GM12878 (cell line): ENCODE results near the gene CSMD2.

Experiments used
- CHD4 ChIP-seq: fragments of 200-600 bp; sonication (generic); IDR thresholded peaks from 2 replicates; pipeline ENCODE4 v1.6.1; 2016; ENCODE audit warnings: mild to moderate bottlenecking
- ESRRA ChIP-seq: IDR thresholded peaks from 2 replicates; pipeline ENCODE4 v1.6.1; 2012; ENCODE audit warnings: mild to moderate bottlenecking, low read length, improper control_type of control experiment
- NRF1 ChIP-seq: conservative IDR thresholded peaks from 2 replicates; pipeline ENCODE4 v1.6.1; 2011; ENCODE audit warnings: mild to moderate bottlenecking, low read depth, low read length, improper control_type of control experiment
- SKIL ChIP-seq: fragments of 450-650 bp; IDR thresholded peaks from 2 replicates; pipeline ENCODE4 v1.6.1; 2017; ENCODE audit warnings: mild to moderate bottlenecking, low read depth, inconsistent platforms; ENCODE audit not compliant: poor library complexity, severe bottlenecking
- SP1 ChIP-seq: IDR thresholded peaks from one replicate; pipeline ENCODE4 v1.6.1; 2011; ENCODE audit warnings: low read depth, low read length
- SRF ChIP-seq, 2 experiments: IDR thresholded peaks; 2 replicates each; pipeline ENCODE4 v1.6.1; 2011; ENCODE audit warnings: low read depth in 2 of 2, low read length in 2 of 2, mild to moderate bottlenecking in 1 of 2, moderate library complexity in 1 of 2
- TBL1XR1 ChIP-seq: IDR thresholded peaks from 2 replicates; pipeline ENCODE4 v1.6.1; 2012; ENCODE audit warnings: low read depth, low read length, improper control_type of control experiment
- USF1 ChIP-seq: IDR thresholded peaks from 2 replicates; pipeline ENCODE4 v1.6.1; 2011; ENCODE audit warnings: borderline replicate concordance, low read depth, mild to moderate bottlenecking, moderate library complexity, mixed read lengths, low read length; ENCODE audit not compliant: insufficient read depth; ENCODE audit errors: extremely low read length
- ZBTB33 ChIP-seq: fragments of 450-650 bp; IDR thresholded peaks from 2 replicates; pipeline ENCODE4 v1.6.1; 2017; ENCODE audit warnings: mild to moderate bottlenecking
- ZNF217 ChIP-seq: fragments of 450-650 bp; IDR thresholded peaks from 2 replicates; pipeline ENCODE4 v1.6.1; 2017; ENCODE audit warnings: antibody characterized with exemption, mild to moderate bottlenecking
- TF ChIP-seq, protein P1 (sequence below), 3 experiments: IDR thresholded peaks in 2 of 3; conservative IDR thresholded peaks in 1 of 3; 2 replicates each; pipeline ENCODE4 v1.5.1; 2011; ENCODE audit warnings: low read depth in 3 of 3, low read length in 3 of 3, mild to moderate bottlenecking in 3 of 3, control low read depth in 2 of 3, moderate library complexity in 2 of 3, inconsistent platforms in 1 of 3, mixed read lengths in 1 of 3; ENCODE audit not compliant: control insufficient read depth in 2 of 3, insufficient read depth in 1 of 3; ENCODE audit errors: extremely low read depth in 1 of 3

DNA sequence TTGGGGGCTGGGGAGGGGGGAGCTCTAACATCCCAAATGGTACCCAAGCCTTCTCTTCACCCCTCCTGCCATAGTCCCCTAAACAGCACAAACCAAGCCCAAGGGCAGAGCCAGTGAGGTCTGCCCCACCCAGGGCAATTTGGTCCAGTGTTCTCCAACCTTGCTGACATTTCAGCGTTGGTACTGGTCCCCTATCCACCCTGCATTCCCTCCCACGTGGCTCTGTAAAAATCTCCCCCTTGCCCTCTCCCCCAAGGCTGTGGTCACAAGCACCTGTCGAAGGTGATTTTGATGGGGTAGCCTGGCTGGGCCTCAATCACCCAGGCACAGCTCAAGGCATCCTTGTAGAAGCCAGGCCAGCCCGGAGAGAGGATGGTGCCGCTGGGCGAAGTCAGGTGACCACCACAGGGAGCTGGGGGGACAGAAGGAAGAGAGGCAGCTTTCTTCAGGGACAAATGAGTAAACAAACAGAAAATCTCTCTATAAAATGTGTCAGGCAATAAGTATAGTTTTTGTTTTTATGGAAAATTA is 438.7 kb downstream of the CSMD2 start:
- no peak for TF ChIP-seq ESRRA
- TF ChIP-seq SKIL, result no peak
- TF ChIP-seq NRF1, result no peak
- TF ChIP-seq SP1, result no peak
- TF ChIP-seq, protein P1, sequence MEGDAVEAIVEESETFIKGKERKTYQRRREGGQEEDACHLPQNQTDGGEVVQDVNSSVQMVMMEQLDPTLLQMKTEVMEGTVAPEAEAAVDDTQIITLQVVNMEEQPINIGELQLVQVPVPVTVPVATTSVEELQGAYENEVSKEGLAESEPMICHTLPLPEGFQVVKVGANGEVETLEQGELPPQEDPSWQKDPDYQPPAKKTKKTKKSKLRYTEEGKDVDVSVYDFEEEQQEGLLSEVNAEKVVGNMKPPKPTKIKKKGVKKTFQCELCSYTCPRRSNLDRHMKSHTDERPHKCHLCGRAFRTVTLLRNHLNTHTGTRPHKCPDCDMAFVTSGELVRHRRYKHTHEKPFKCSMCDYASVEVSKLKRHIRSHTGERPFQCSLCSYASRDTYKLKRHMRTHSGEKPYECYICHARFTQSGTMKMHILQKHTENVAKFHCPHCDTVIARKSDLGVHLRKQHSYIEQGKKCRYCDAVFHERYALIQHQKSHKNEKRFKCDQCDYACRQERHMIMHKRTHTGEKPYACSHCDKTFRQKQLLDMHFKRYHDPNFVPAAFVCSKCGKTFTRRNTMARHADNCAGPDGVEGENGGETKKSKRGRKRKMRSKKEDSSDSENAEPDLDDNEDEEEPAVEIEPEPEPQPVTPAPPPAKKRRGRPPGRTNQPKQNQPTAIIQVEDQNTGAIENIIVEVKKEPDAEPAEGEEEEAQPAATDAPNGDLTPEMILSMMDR (IDR thresholded peaks at IDR 0.05 in 2 of 3, conservative IDR thresholded peaks at IDR 0.05 in 1 of 3; ENCODE audit: control insufficient read depth in 2 of 3, extremely low read depth in 1 of 3, insufficient read depth in 1 of 3, low read depth in 3 of 3, low read length in 3 of 3), result no peak
- TF ChIP-seq CHD4, result no peak
- no peak for TF ChIP-seq TBL1XR1
- TF ChIP-seq USF1, result no peak
- TF ChIP-seq ZBTB33, result no peak
- TF ChIP-seq SRF (IDR thresholded peaks at IDR 0.05; ENCODE audit: low read depth in 2 of 2, low read length in 2 of 2), result no peak
- TF ChIP-seq ZNF217, result no peak
